ENCODE measurements around the gene PRUNE2.

- TF ChIP-seq, protein P1, sequence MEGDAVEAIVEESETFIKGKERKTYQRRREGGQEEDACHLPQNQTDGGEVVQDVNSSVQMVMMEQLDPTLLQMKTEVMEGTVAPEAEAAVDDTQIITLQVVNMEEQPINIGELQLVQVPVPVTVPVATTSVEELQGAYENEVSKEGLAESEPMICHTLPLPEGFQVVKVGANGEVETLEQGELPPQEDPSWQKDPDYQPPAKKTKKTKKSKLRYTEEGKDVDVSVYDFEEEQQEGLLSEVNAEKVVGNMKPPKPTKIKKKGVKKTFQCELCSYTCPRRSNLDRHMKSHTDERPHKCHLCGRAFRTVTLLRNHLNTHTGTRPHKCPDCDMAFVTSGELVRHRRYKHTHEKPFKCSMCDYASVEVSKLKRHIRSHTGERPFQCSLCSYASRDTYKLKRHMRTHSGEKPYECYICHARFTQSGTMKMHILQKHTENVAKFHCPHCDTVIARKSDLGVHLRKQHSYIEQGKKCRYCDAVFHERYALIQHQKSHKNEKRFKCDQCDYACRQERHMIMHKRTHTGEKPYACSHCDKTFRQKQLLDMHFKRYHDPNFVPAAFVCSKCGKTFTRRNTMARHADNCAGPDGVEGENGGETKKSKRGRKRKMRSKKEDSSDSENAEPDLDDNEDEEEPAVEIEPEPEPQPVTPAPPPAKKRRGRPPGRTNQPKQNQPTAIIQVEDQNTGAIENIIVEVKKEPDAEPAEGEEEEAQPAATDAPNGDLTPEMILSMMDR (IDR thresholded peaks at IDR 0.05): no peak
- no peak for TF ChIP-seq POLR2A (IDR thresholded peaks at IDR 0.05)
Observed at GRCh38 chr9:76561900-76562299, 344.0 kb downstream of the PRUNE2 start.

Measured in Peyer's patch (tissue), 4 donors.